NCI-H1105 (cell line): ENCODE data around the gene HELT.

ENCODE experiments used
- DNase-seq: peaks from one replicate; lab custom pipeline; 2025; lab: John Stamatoyannopoulos, UW

Gene HELT

GRCh38 chr4:185003596-185004351 lies 14.5 kb upstream of the HELT start:
- DNase-seq: no peak

- DNase-seq: peak; percentile 74
Measured at GRCh38 chr4:185004562-185005218, 13.6 kb upstream of the HELT start.

GRCh38 chr4:185005219-185005819 lies 13.0 kb upstream of the HELT start:
- DNase-seq: peak; percentile 74

- DNase-seq: no peak
Measured at GRCh38 chr4:185011408-185011807, 6.9 kb upstream of the HELT start.

- no peak for DNase-seq
Measured at GRCh38 chr4:185013417-185014125, 4.7 kb upstream of the HELT start.

- DNase-seq: no peak
Measured at GRCh38 chr4:185015108-185015507, 3.2 kb upstream of the HELT start.

- DNase-seq: no peak
Measured at GRCh38 chr4:185016101-185016940, 2.0 kb upstream of the HELT start.

- DNase-seq: no peak
Measured at GRCh38 chr4:185016946-185017758, 1.1 kb upstream of the HELT start.

- no peak for DNase-seq
Measured at GRCh38 chr4:185018834-185019455, 655 bp downstream of the HELT start.

GRCh38 chr4:185019456-185020292 lies 1.4 kb downstream of the HELT start:
- DNase-seq: no peak

- peak; percentile 9 for DNase-seq
Measured at GRCh38 chr4:185020293-185020808, 2.1 kb downstream of the HELT start.

- no peak for DNase-seq
Measured at GRCh38 chr4:185020863-185021761, 2.8 kb downstream of the HELT start.

GRCh38 chr4:185023471-185023870 lies 5.2 kb downstream of the HELT start:
- no peak for DNase-seq

GRCh38 chr4:185028625-185029024 lies 10.3 kb downstream of the HELT start:
- no peak for DNase-seq

GRCh38 chr4:185031611-185032010 lies 13.3 kb downstream of the HELT start:
- no peak for DNase-seq

GRCh38 chr4:185033072-185033471 lies 14.8 kb downstream of the HELT start:
- DNase-seq: no peak

- DNase-seq: no peak
Measured at GRCh38 chr4:185033950-185034349, 15.7 kb downstream of the HELT start.

- no peak for DNase-seq
Measured at GRCh38 chr4:185035284-185035683, 17.0 kb downstream of the HELT start.
